T-helper 2 cell treated with Interferon-gamma antibody and Interleukin-4, amounts not matched to agents 5 μg/mL and 100 μg/mL, for 36 hours (primary cell): ENCODE measurements around the gene MAGI3.
A peak's percentile ranks its signal among the peaks of the same experiment; 100 is the strongest.
"Not testable (repeated sequence)": the region's sequence is repeated elsewhere in the genome, so short reads cannot be mapped to it uniquely, and the experiment has no call there.

Experiments
- DNase-seq: peaks from one replicate; pipeline ENCODE4 v3.0.0; 2021; ENCODE audit warnings: low spot score
- H3K27ac Mint-ChIP-seq: one replicate; pipeline ENCODE4 v1.8.0; 2021; ENCODE audit warnings: mild to moderate bottlenecking, mixed read lengths
- H3K27me3 Mint-ChIP-seq: one replicate; pipeline ENCODE4 v1.8.0; 2021; ENCODE audit warnings: low read depth, mixed read lengths
- H3K36me3 Mint-ChIP-seq: one replicate; pipeline ENCODE4 v1.8.0; 2021; ENCODE audit warnings: low read depth, mixed read lengths
- H3K4me1 Mint-ChIP-seq: one replicate; pipeline ENCODE4 v1.8.0; 2021; ENCODE audit warnings: low read depth, mixed read lengths
- H3K4me3 Mint-ChIP-seq: one replicate; pipeline ENCODE4 v1.8.0; 2022; ENCODE audit warnings: mild to moderate bottlenecking, moderate library complexity, mixed read lengths
- H3K9me3 Mint-ChIP-seq: one replicate; pipeline ENCODE4 v1.8.0; 2021; ENCODE audit warnings: mixed read lengths

The MAGI3 gene

DNA sequence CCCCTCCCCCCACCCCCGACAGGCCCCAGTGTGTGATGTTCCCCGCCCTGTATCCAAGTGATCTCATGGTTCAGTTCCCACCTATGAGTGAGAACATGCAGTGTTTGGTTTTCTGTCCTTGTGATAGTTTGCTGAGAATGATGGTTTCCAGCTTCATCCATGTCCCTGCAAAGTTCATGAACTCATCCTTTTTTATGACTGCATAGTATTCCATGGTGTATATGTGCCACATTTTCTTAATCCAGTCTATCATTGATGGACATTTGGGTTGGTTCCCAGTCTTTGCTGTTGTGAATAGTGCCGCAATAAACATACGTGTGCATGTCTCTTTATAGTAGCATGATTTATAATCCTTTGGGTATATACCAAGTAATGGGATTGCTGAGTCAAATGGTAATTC is 21.7 kb downstream of the MAGI3 start:
- H3K4me3 Mint-ChIP-seq, H3K36me3 Mint-ChIP-seq, H3K4me1 Mint-ChIP-seq, H3K27me3 Mint-ChIP-seq, H3K27ac Mint-ChIP-seq, H3K9me3 Mint-ChIP-seq, DNase-seq: not testable (repeated sequence)

- H3K9me3 Mint-ChIP-seq: peaks cover 6% of the 10 kb centered on the region
- no peak overlapping the region for H3K4me3 Mint-ChIP-seq
- peaks cover 3% of the 10 kb centered on the region for H3K27me3 Mint-ChIP-seq
- H3K27ac Mint-ChIP-seq: peak overlapping the region; percentile 8
- DNase-seq: no peak
- no peaks in the 10 kb centered on the region for H3K36me3 Mint-ChIP-seq
- H3K4me1 Mint-ChIP-seq: no peaks in the 10 kb centered on the region
These were observed 25.2 kb downstream of the MAGI3 start for GRCh38 chr1:113415310-113416070.

DNA sequence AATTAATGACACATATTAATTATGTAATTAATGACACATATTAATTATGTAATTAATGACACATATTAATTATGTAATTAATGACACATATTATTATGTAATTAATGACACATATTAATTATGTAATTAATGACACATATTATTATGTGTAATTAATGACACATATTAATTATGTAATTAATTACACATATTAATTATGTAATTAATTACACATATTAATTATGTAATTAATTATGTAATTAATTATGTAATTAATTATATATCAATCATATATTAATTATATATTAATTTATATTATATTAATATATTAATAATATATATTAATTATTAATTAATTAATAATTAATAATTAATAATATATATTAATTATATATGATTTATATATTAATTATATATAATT is 25.8 kb downstream of the MAGI3 start:
- H3K36me3 Mint-ChIP-seq, H3K4me3 Mint-ChIP-seq, DNase-seq, H3K27ac Mint-ChIP-seq, H3K9me3 Mint-ChIP-seq, H3K27me3 Mint-ChIP-seq, H3K4me1 Mint-ChIP-seq: not testable (repeated sequence)

- Mint-ChIP-seq H3K9me3 (peaks cover 6% of the 10 kb centered on the region), H3K27me3 (peaks cover 3% of the 10 kb centered on the region), H3K4me1 (no peaks in the 10 kb centered on the region), H3K36me3 (no peaks in the 10 kb centered on the region), H3K27ac (no peak overlapping the region), H3K4me3 (no peak overlapping the region)
- no peak for DNase-seq
These were observed 26.2 kb downstream of the MAGI3 start for GRCh38 chr1:113416496-113416895.

DNA sequence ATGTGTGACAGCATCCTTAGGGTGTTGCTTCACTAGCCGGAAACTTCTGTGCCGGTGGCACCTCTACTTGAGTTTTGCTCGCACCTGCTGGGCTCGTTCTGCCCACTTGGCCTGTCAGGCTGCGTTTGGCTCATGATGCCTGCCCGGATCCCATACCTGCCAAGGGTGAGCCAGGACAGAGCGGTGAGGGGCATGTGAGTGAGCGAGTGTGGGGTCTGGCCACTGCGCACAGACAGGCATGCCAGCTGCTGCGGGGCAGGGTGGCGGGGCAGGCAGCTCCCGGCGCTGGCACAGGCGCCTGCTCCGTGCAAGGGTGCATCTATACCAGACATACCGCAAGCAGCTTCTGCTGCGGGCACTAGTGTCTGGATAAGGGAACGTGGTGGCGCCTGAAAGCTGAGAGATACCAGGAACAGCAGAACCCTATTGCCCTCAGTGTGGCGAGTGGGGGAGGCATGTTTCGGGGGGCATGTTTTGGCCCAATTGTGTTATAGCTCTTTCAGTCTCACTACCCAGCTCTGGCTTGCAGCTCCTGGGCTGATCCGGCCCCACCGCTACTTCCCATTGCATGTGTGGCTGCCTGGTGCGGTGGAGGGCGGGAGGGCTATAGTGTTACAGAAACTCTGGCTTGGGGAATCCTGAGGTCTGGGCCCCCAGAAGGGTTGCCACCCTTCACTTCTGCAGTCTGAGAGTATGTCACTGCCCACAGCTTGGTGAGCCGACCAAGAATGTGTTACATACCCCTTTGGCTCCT is 32.2 kb downstream of the MAGI3 start:
- Mint-ChIP-seq H3K4me3 (no peak overlapping the region), H3K27me3 (peaks cover 3% of the 10 kb centered on the region), H3K4me1 (no peaks in the 10 kb centered on the region), H3K27ac (no peak overlapping the region), H3K9me3 (peaks cover 3% of the 10 kb centered on the region), H3K36me3 (no peaks in the 10 kb centered on the region)
- DNase-seq: no peak

GRCh38 chr1:113423826-113424225 is 33.5 kb downstream of the MAGI3 start:
- DNase-seq: no peak
- Mint-ChIP-seq H3K27ac (no peak overlapping the region), H3K36me3 (no peaks in the 10 kb centered on the region), H3K4me1 (no peaks in the 10 kb centered on the region), H3K27me3 (peaks cover 5% of the 10 kb centered on the region), H3K4me3 (no peak overlapping the region), H3K9me3 (peaks cover 3% of the 10 kb centered on the region)

DNA sequence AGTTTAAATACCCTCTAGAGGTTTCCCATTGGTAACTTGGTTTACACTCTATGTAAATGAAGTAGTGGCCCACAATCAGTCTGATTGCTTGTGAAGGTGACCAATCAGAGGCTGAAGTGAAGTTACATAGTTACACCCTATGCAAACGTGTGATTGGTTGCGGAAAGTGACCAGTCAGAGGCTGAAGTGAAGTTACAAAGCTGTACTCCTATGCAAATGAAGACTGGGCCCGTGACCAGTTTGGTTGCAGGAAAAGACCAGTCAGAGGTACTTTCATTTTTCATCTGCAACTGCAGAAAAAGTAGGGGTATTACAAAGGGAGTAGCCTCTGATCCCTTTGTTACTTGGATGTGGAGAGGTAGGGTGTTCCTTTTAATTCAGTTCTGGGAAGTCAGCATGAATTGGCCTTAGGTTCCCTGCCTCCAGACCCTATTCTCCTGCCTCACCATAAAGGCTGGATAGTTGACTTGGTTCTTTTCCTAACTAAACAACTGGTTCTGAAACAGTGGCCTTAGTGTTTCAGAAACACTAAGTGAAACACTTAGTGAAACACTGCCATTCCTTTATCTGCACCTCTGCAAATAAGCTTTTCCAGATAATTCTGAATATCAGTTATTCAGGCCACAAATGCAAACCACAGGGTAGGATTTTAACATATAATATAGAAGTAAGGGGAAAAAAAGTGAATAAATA is 39.3 kb downstream of the MAGI3 start:
- Mint-ChIP-seq H3K4me3 (no peak overlapping the region), H3K9me3 (no peaks in the 10 kb centered on the region), H3K36me3 (no peaks in the 10 kb centered on the region), H3K4me1 (no peaks in the 10 kb centered on the region), H3K27ac (no peak overlapping the region), H3K27me3 (peaks cover 5% of the 10 kb centered on the region)
- DNase-seq: no peak

GRCh38 chr1:113433184-113433583 is 42.9 kb downstream of the MAGI3 start:
- no peaks in the 10 kb centered on the region for H3K36me3 Mint-ChIP-seq

DNA sequence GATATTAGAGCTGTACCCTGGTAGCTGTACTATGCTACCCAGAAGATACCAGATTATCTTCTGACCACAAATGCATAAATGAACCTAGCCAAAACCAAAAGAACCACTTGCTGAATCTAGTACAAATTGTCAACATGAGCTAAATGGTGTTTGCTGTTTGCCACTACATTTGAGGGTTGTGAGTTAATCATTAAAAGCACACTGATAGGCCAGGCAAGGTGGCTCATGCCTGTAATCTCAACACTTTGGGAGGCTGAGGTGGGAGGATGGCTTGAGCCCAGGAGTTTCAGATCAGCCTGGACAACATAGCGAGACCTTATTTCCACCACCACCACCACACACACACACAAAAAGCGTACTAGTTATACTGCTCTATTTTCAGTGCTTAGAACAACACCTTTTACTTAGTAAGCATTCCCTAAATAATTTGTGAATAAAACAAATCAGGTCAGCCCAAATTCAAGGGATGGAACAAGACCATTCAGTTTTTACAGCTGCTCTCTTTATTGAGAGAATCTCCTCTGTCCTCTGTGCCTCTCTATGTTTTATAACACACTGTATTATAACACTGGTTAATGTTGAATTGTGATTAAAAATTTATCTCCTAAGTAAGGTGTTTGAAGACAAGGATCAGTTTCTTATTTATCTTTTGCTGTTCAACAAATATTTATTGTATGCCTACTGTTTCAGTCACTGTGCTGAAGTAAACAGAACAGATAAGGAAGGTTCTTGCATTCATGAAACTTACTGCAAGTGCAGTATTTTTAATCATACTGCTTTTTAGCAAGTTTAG is 44.0 kb downstream of the MAGI3 start:
- Mint-ChIP-seq H3K36me3 (no peaks in the 10 kb centered on the region), H3K4me3 (no peak overlapping the region), H3K4me1 (no peaks in the 10 kb centered on the region), H3K27me3 (peaks cover 7% of the 10 kb centered on the region), H3K27ac (no peak overlapping the region), H3K9me3 (no peaks in the 10 kb centered on the region)
- DNase-seq: no peak

More at GRCh38 chr1:113433184-113433583, 42.9 kb downstream of the MAGI3 start:
- no peak for DNase-seq
- Mint-ChIP-seq H3K27me3 (peaks cover 7% of the 10 kb centered on the region), H3K4me3 (no peak overlapping the region), H3K4me1 (no peaks in the 10 kb centered on the region), H3K9me3 (no peaks in the 10 kb centered on the region), H3K27ac (no peak overlapping the region)

- no peak overlapping the region for H3K4me3 Mint-ChIP-seq
These were observed 44.5 kb downstream of the MAGI3 start for GRCh38 chr1:113434874-113435175.

DNA sequence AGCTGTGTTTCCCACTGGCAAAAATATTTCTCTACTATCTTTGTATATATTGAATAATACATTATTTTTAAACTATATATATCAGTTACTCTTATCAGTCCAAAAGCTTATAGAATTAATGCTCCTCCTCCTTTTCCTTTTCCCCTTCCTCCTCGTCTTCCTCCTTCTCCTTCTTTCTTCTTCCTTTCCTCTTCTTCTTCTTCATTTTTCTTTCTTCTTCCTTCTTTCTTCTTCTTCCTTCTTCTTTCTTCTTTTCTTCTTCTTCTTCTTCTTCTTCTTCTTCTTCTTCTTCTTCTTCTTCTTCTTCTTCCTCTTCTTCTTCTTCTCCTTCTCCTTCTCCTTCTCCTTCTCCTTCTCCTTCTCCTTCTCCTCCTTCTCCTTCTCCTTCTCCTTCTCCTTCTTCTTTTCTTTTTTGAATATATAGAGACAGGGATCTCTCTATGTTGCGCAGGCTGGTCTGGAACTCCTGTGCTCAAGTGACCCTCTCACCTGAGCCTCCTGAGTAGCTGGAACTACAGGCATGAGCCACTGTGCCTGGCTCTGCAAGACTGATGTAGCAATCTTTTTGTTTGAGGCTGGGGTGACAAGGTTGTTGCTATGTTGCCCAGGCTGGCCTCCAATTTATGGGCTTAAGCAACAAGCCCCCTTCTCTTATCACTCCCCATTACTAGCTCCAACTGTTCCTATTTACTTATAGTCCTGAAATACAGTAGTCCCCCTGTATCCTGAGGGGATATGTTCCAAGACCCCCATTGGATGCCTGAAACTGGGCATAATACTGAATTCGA is 47.4 kb downstream of the MAGI3 start:
- no peak overlapping the region for H3K27ac Mint-ChIP-seq
- DNase-seq: no peak
- peaks cover 7% of the 10 kb centered on the region for H3K27me3 Mint-ChIP-seq
- H3K4me3 Mint-ChIP-seq: no peak overlapping the region
- no peaks in the 10 kb centered on the region for H3K9me3 Mint-ChIP-seq
- no peaks in the 10 kb centered on the region for H3K36me3 Mint-ChIP-seq
- H3K4me1 Mint-ChIP-seq: no peaks in the 10 kb centered on the region

More at GRCh38 chr1:113434874-113435175, 44.5 kb downstream of the MAGI3 start:
- Mint-ChIP-seq H3K4me1 (no peaks in the 10 kb centered on the region), H3K36me3 (no peaks in the 10 kb centered on the region), H3K9me3 (no peaks in the 10 kb centered on the region), H3K27me3 (peaks cover 7% of the 10 kb centered on the region), H3K27ac (no peak overlapping the region)
- no peak for DNase-seq

DNA sequence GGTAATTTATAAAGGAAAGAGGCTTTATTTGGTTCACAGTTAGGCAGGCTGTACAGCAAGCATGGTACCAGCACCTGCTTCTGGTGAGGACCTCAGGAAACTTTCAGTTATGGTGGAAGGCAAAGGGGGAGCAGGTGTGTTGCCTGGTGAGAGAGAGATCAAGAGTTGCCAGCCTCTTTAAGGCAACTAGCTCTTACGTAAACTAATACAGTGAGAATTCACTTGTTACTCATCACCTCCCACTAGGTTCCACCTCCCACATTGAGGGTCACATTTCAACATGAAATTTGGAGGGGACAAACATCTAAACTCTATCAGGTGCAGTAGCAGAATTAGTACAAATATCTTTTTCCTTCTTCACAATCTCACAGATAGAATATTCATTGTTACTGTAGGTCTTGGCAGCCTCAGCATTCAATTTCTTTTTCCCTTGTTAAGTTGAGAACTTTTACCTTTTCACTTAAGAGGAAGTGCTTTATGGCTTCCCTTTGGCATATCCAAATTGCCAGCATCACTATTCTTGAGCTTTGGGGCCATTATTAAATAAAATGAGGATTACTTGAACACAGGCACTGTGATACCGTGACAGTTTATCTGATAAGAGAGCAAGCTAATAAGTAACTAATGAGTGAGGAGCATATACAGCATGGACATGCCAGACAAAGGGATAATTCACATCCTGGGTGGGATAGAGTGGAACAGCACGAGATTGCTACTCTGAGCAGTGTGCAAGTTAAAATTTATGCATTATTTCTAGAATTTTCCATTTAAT is 48.4 kb downstream of the MAGI3 start:
- H3K36me3 Mint-ChIP-seq: no peaks in the 10 kb centered on the region
- H3K9me3 Mint-ChIP-seq: no peaks in the 10 kb centered on the region
- H3K27me3 Mint-ChIP-seq: peaks cover 4% of the 10 kb centered on the region
- no peak overlapping the region for H3K4me3 Mint-ChIP-seq
- no peak for DNase-seq
- H3K27ac Mint-ChIP-seq: no peak overlapping the region
- no peaks in the 10 kb centered on the region for H3K4me1 Mint-ChIP-seq

DNA sequence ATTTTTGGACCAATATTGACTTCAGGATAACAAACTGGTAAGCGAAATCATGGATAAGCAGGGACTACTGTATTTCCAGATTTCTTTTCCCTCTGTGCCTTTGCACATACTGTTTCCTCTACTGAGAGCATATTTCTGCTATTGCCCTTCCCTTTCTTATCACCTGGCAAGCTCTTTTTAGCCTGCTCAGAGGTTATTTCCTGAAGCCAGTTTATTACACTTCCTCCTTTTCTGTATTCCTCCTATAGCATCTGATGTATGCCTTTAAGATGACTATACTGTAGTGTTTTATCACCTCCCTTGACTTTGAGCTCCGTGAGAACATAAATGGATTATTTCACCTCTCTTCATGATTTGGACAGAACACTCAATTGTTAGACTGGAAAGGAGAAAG is 49.0 kb downstream of the MAGI3 start:
- Mint-ChIP-seq H3K4me1 (no peaks in the 10 kb centered on the region), H3K27me3 (peaks cover 4% of the 10 kb centered on the region), H3K27ac (no peak overlapping the region), H3K9me3 (peaks cover 5% of the 10 kb centered on the region), H3K36me3 (no peaks in the 10 kb centered on the region), H3K4me3 (no peak overlapping the region)
- no peak for DNase-seq
